NCI-H146 treated with DMSO at 0.1 percent for 48 hours (cell line): ENCODE measurements around the gene TMEM181.
A peak's percentile ranks its signal among the peaks of the same experiment; 100 is the strongest.

ENCODE experiments used
- DNase-seq: peaks from one replicate; lab custom pipeline; 2025; ENCODE audit not compliant: unreplicated experiment; lab: John Stamatoyannopoulos, UW

The TMEM181 gene

DNA sequence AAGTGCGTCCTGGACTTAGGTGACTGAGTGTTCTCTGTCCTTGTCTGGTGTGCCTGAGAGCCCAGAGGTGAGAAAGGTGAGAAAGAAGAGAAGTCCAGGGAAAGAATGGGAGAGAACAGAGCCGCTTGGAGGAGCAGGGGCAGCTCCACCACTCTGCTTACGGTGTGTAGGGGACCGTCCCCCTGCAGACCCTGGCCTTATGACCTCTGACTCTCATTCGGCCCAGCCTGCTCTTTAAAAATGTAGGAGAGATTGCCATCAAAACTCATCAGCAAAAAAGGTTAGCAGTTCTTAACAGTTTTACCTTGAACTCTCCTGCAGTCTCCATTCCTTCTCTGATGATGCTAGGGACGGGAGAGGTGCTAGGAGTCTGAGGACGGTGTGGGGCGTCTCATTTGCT lies 2.0 kb downstream of the TMEM181 start:
- no peak for DNase-seq

- no peak for DNase-seq
Observed at GRCh38 chr6:158564243-158565121, 4.6 kb downstream of the TMEM181 start.

- no peak for DNase-seq
Observed at GRCh38 chr6:158565122-158565429, 5.2 kb downstream of the TMEM181 start.

- no peak for DNase-seq
Observed at GRCh38 chr6:158565482-158566040, 5.7 kb downstream of the TMEM181 start.

DNA sequence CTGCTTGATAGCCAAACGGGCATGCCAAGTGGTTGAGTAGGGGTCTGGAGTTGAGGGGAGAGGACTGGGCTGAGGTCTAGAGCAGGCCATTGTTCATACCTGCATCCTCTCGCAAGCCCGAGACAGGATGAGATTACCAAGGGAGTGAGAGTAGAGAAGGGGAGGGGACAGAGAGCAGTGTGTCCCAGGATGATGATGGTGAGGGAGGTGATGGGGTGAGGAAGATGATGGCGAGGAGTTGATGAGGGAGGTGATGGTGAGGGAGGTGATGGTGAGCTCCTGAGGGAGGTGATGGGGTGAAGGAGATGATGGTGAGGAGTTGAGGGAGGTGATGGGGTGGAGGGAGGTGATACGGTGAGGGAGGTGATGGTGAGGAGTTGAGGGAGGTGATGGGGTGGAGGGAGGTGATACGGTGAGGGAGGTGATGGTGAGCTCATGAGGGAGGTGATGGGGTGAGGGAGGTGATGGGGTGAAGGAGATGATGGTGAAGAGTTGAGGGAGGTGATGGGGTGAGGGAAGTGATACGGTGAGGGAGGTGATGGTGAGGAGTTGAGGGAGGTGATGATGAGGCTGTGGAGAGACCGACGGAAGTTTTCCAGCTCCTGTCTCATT lies 6.4 kb downstream of the TMEM181 start:
- no peak for DNase-seq

DNA sequence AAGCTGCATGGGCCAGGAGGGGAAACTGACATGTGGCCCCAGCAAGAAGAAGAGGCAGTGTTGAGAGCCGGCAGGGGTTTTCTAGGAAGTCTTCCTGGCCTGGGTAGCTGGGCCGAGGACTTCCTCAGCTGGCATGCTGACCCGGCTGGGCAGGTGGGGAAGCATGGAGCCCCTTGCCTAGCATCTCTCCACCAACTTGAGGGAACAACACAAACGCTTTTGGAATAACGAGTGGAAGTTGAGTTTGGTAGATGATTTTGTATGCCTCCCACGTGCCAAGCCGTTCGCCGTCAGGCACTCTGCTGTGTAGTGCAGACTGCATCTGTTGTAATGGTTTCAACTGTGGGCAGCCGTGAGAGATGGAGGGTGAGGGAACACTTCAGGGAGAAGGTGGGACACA lies 7.3 kb downstream of the TMEM181 start:
- no peak for DNase-seq

DNA sequence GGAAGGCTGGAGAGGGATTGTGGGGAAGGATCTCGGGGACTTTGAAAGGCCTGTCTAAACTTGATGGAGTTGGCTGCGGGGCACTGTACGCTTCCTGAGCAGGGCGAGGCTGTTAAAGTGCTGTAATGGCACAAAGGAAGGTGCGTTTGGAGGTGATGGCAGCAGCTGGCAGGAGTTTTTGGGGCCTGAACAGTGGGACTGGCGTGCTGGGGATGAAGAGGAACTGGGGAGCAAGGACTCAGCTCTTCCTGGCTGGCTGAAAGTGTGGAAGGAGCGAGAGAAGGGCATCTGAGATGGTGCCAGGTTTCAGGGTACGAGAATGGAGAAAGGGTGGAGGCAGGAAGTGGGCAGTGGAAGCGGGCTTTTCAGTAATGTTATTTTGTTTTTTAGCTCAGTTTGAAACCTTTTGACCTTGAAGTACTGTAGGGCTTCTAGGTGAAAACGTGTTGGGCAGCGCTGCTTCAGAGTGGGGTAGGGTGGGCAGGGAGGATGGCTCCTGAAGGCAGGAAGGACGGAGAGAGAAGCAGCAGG lies 8.0 kb downstream of the TMEM181 start:
- DNase-seq: no peak

- DNase-seq: no peak
Observed at GRCh38 chr6:158568549-158568948, 8.7 kb downstream of the TMEM181 start.

- no peak for DNase-seq
Observed at GRCh38 chr6:158569036-158569435, 9.1 kb downstream of the TMEM181 start.

DNA sequence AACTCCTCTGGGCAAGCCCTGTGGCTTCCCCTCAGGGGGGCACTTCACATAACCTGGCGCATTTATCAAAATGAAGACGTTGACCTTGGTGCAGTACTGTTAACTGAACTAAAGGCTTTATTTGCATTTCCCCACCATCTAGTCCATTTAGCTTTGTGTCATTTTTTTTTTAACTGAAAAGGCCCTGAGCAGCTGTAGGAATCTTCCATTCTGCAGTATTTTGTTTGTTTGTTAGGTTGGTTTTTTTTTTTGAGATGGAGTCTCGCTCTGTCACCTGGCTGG lies 10.7 kb downstream of the TMEM181 start:
- no peak for DNase-seq

DNA sequence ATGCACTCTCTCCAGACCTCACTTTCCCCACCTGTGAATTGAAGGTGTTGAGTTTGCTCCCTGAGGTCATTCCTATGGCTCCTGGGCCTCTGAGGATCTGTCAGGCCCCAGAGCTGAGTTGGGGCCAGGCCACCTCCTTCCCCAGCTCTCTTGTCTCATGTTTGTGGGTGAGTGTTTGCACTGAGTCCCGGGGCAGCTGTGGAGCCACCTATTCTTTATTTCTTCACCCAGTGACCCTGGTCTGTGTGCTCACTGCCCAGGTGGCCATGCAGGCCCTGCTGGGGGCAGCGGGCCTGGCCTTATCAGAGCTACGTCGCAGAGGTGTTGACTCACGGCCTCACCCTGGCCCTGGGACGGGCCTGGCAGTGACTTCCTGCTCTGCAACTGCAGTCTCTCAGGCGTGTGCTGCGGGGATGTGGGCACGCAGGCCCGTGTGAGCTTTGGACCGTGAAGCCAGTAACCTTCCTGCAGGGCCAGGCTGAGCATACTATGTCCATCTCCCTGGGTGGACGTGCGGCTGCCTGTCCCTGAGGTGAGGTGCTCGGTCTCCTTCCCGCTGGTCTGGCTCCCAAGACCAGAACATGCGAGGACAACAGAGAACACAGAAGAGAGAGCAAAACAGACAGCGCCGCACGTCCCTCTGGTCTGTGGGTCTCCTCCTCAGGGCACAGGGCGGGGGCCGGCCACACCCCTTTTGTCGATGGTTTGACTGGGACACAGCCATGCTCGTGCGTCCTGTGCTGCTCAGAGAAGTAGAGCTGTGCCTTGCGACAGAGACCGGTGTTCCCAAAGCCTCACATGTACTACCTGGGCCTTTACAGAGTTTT lies 12.1 kb downstream of the TMEM181 start:
- DNase-seq: peak; percentile 59

DNA sequence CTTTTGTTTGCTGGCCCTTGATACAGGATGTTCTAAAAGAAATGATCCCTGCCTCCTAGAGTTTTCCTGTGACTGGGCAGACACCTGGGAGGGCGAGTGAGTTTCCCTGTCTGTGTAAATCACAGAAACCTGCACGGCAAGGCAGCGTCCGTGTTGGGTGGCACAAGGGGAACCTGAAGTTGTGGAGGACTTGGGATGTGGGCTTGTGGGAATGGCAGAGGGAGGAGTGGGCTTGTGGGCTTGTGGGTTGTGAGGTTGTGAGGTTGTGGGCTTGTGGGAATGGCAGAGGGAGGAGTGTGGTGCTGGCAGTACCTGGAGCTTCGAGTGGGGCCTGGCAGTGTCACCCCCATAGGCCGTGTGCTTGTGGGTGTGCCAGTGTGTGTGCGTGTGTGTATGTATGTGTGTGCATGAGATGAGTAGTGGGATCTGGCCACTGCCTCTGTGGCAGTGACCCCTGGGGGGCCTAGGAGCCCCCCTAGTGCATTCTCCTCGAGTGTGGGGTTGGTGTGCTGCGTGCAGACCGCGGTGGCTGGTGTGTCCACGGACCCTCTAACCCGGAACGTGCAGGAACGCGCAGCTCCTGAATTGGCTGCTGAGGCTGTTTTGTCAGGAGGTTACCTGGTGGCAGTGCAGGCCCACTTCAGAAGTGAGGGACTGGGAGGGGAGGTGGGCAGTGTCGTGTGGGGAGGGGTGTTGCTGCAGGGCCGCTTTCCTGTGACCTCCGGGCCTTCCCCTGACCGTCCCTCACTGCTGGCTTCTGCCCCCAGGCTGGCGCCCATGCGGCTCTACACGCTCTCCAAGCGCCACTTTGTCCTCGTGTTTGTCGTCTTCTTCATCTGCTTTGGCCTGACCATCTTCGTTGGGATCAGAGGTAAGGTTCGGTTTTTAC lies 13.0 kb downstream of the TMEM181 start:
- DNase-seq: no peak

DNA sequence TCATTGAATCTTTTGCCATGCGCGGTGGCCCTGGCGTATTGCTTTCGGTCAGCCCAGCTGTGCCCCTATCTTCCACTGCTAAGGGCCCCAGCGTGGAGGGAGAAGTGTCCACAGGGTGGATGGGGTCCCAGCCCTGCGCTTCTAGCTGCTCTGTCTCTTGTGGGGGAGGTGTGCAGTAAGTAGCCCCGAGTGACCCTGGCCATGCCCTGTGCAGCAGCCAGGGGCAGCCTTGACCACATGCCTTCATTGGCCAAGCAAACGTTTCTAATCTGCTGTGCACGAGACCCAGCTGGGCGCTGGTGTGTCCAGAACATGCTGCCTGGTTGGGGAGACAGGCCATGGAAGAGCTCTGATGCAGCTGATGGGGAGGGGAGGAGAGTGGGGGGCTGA lies 13.6 kb downstream of the TMEM181 start:
- DNase-seq: no peak

DNA sequence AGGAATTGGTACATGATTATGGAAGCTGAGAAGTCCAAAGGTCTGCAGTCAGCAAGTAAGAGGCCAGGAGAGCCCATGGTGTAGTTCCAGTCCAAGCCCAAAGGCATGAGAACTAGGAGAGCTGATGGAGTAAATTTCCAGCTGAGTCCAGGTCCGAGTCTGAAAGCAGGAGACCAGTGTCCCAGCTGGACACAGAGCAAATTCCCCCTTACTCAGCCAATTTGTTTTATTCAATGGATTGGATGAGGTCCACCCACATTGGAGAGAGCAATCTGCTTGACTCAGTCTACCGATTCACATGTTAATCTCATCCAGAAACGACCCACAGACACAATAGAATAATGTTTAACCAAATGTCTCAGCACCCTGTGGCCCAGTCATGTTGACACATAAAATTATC lies 14.9 kb downstream of the TMEM181 start:
- DNase-seq: no peak

- DNase-seq: no peak
Observed at GRCh38 chr6:158575550-158575949, 15.7 kb downstream of the TMEM181 start.

- DNase-seq: no peak
Observed at GRCh38 chr6:158584236-158584651, 24.4 kb downstream of the TMEM181 start.

DNA sequence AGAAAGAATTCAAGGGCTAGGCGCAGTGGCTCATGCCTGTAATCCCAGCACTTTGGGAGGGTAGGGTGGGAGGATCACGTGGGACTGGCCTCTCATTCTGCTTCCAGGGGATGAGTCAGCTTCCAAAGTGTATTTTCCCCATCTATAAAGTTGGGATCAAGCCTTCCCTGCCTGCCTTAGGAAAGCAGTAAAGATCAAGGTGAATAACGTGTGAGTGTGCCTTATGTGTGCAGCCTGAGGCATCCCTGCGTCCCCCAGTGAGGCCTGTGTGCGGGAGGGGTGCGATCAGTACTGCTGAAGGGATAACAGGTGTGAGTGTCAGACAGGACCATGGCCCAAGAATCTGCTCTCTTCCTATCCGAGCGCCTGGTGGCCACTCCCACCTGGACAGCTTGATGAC lies 26.8 kb downstream of the TMEM181 start:
- no peak for DNase-seq

DNA sequence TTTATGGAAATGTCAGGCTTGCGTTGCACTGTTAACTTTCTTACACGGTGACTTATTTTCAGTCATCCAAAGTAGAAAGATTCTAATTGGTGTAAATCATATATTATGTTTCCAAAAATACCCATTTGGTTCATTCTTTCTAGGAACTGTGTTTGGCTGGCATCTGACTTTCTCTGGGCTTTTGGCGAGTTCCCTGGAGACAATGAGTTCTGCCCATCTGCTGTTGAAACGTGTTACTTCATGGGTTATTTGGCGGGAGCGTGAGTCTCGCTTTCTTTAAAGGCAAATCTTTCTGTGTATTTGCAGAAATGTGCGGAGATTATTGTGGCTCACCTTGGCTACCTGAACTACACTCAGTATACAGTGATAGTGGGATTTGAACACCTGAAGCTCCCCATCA lies 29.5 kb downstream of the TMEM181 start:
- DNase-seq: no peak

DNA sequence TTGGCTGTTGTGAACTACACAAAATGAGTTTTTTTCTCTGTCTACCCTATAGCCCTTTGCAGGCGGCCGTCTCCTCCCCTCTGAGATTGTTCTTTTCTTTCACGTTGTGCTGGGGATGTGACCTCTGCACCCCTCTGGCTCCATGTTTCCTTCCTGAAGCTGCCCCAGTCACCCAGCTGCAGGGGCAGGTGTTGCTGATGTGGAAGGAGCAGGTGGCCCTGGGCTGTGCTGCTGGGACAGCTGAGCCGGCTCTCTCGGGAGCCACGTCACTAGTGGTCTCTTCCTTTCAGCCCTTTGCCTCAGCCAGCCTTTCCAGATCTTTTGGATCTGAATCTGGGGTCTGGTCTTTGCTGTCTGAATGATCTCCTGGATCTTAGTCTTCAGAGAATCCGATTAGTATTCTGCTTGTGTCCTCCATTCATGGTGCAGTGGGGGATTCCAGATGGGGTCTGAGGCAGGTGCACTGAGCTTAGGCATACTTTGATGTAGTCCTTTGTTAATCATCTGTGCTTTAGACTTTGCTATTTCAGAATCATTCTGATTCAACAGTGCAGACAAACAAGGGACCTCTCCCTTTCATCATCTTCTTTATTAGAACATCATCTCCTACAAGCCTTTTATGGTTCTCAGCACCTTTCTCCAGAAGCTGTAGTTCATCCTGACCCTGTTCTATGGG lies 31.4 kb downstream of the TMEM181 start:
- DNase-seq: no peak

GRCh38 chr6:158591810-158592209 lies 31.9 kb downstream of the TMEM181 start:
- DNase-seq: no peak
